GM18519 (cell line): ENCODE measurements around the gene COBLL1.
A peak's percentile ranks its signal among the peaks of the same experiment; 100 is the strongest.
"Not testable (repeated sequence)": the region's sequence is repeated elsewhere in the genome, so short reads cannot be mapped to it uniquely, and the experiment has no call there.

Experiments
- ATAC-seq: cut with Tn5 transposase; IDR thresholded peaks from one replicate; pipeline ENCODE4 v1.9.1; 2021; ENCODE audit warnings: mild to moderate bottlenecking, moderate library complexity; ENCODE audit not compliant: unreplicated experiment, low FRiP score

COBLL1 gene

GRCh38 chr2:164725542-164725941 is 116.1 kb downstream of the COBLL1 start:
- no peak for ATAC-seq

- no peak for ATAC-seq
These were observed 118.8 kb downstream of the COBLL1 start for GRCh38 chr2:164722616-164723338.

- ATAC-seq, result no peak
These were observed 120.2 kb downstream of the COBLL1 start for GRCh38 chr2:164721430-164721829.

- ATAC-seq, result no peak
These were observed 121.4 kb downstream of the COBLL1 start for GRCh38 chr2:164719996-164720941.

GRCh38 chr2:164717000-164717803 is 124.4 kb downstream of the COBLL1 start:
- ATAC-seq, result no peak

GRCh38 chr2:164714471-164714870 is 127.2 kb downstream of the COBLL1 start:
- ATAC-seq, result no peak

GRCh38 chr2:164711766-164712138 is 129.9 kb downstream of the COBLL1 start:
- ATAC-seq, result no peak

- no peak for ATAC-seq
These were observed 130.5 kb downstream of the COBLL1 start for GRCh38 chr2:164710837-164711765.

- ATAC-seq, result not testable (repeated sequence)
These were observed 131.3 kb downstream of the COBLL1 start for GRCh38 chr2:164710252-164710836.

GRCh38 chr2:164706522-164706921 is 135.1 kb downstream of the COBLL1 start:
- no peak for ATAC-seq

- ATAC-seq, result no peak
These were observed 136.0 kb downstream of the COBLL1 start for GRCh38 chr2:164705412-164706167.

- no peak for ATAC-seq
These were observed 137.5 kb downstream of the COBLL1 start for GRCh38 chr2:164703915-164704706.

- ATAC-seq, result no peak
These were observed 140.1 kb downstream of the COBLL1 start for GRCh38 chr2:164701565-164701964.

- ATAC-seq, result no peak
These were observed 141.2 kb downstream of the COBLL1 start for GRCh38 chr2:164700390-164700789.

GRCh38 chr2:164697688-164698461 is 143.7 kb downstream of the COBLL1 start:
- peak; percentile 70 for ATAC-seq

GRCh38 chr2:164696634-164697033 is 145.0 kb downstream of the COBLL1 start:
- no peak for ATAC-seq

- ATAC-seq, result no peak
These were observed 147.3 kb downstream of the COBLL1 start for GRCh38 chr2:164694275-164694695.
